GM19351 (cell line): ENCODE measurements around the gene TMEM106A.
"Not testable (repeated sequence)": the region's sequence is repeated elsewhere in the genome, so short reads cannot be mapped to it uniquely, and the experiment has no call there.

Experiments
- ATAC-seq: cut with Tn5 transposase; IDR thresholded peaks from one replicate; pipeline ENCODE4 v1.9.1; 2021; ENCODE audit warnings: mild to moderate bottlenecking, moderate library complexity; ENCODE audit not compliant: unreplicated experiment

Gene TMEM106A

DNA sequence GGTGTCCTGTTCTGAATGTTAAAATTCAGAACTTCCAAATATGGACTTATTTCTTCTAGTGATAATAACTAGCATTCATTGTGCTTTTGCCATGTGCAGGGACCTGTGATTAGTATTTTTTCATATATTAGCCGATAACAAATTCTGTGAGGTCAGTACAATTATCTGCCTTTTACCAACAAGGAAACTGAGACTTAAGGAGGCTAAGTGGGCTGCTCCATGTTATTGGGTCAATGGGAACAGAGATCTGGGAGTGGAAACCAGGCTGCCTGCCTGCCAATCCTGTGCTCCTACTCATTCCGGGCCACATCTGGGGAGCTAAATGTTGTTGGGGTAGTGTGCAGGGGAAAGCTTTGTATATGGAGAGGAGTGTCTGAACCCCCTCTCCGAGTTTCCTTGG, 3.7 kb downstream of the TMEM106A start:
- no peak for ATAC-seq

DNA sequence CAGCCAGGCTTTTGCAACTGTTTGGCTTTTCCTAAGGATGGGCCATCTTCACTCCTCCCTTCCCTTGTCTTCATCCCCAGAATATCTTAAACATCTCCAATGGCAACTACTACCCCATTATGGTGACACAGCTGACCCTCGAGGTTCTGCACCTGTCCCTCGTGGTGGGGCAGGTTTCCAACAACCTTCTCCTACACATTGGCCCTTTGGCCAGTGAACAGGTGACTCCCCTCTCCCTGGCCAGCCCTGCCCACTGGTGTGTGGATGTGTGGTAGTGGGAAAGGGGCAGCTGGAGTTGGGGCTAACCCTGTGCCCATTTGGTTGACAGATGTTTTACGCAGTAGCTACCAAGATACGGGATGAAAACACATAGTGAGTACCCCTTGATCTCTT, 4.7 kb downstream of the TMEM106A start:
- ATAC-seq, result no peak

DNA sequence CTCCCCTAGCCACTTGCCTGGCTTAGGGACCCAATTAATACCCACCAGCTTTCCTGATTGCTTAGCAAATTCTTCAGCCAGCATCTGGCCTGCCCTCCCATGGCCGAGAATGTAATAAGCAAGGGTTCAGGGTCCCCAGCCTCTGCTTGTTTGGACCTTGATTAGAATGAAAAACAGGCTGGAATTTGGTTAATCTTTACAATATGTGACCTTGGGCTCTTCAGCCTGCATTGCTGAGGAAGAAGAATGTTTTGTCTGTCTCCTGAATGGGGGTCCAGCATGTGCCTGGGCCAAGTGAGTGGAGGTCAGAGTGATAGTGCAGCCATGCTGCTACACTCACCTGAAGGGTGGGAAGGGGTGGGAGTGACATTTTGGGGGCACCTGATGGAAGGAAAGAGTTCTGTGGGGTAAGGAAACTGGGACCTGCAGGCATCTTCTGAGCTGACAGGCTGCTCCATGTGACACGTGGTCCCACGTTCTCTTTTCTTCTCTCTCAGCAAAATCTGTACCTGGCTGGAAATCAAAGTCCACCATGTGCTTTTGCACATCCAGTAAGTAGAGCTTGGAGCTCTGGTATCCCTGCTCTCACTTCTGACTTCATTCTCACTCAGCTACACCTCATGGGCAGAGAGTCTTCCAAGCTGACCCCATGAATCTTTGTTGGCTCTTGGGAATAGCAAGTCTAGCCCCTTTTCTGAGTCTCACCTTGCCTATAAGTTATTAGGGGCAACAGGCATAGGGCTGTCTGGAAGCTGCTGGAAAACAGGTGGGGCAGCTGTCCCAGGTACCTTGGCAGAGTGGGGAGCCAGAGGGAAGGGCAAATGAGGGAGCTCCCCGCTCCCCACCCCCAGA, 5.3 kb downstream of the TMEM106A start:
- ATAC-seq, result no peak

DNA sequence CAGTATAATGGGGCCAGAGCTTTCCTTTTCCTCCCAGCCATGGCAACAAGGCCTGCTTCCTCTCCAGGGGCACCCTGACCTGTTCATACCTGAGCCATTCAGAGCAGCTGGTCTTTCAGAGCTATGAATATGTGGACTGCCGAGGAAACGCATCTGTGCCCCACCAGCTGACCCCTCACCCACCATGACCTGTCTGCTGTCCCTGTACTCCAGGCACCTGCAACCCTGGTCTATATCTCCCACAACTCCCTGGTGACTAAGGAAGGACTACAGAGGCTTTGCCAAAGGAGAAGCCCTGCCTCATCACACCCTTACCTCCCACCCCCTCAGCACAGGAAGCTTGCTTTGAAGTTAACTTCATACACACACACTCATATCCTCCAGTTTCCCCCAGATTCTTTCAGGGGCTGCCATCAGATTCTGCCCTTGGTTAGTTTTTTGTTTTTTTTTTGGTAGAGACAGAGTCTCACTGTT, 6.0 kb downstream of the TMEM106A start:
- no peak for ATAC-seq

DNA sequence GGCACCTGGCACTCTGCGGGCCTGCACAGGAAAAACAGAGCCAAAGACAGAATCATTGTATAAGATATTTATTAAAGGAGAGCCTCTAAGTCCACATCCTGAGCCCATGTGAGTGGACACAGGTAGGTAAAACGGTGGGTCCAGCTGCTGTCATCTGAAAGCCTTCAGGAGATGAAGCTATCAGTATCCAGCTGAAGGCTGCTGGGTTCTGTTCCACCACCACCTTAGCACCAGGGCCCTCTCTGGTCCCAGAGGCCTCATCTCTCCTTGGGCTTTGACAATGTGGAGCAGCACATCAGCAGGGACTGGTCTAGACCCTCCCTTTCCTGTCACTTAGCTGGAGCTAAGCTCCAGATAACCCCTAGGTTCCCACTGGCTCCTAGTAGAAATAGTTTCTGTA, 7.3 kb downstream of the TMEM106A start:
- no peak for ATAC-seq

DNA sequence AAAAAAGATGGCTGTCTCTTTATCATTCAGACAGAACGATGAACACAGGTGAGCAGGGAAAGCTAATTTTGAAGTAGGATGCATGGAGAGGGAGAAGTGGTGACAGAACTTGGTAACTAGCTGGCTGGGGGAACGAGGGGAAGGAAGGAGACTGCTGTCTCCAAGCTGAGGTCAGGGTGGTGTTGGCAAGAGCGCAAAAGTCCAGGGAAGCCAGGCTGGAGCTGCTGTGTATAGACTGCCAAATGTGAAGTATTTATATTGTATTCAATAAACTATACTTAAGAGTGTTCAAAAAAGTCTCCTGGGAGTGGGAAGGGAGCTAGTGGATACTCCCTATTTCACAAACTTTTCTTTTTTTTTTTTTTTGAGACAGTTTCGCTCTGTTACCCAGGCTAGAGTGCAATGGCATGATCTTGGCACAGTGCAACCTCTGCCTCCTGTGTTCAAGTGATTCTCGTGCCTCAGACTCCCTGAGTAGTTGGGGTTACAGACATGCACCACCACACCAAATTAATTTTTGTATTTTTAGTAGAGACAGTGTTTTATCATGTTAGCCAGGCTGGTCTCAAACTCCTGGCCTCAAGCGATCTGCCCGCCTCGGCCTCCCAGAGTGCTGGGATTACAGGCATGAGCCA, 8.2 kb downstream of the TMEM106A start:
- no peak for ATAC-seq

DNA sequence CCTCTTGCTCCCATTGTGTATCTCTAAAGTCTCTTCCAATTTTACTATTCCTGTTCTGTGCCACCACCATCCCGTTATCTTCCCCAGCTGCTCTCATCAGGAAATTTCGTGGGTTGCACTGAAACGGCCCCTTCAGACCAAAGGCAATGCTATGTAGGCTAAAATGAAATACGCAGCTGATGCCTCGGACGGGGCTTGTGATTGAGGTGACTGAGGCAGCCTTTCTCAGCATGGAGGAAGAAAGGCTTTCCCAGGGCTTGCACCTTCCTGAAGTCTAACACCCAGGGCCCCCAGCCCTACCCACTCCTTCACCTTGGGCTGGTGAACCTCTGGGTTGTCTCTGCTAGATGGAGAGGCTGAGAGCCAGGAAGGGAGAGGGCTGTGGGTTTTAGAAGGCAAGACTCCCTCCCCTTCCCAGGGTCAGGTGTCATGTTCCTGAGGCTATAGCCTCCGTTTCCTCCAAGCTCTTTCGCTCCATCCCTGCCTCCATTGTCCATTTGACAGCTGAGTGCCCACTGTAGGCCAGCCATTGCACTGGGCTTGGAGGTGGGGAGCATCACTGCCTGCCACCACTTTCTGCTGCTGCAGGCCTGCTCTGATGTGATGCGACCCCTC, 8.9 kb downstream of the TMEM106A start:
- ATAC-seq, result no peak

DNA sequence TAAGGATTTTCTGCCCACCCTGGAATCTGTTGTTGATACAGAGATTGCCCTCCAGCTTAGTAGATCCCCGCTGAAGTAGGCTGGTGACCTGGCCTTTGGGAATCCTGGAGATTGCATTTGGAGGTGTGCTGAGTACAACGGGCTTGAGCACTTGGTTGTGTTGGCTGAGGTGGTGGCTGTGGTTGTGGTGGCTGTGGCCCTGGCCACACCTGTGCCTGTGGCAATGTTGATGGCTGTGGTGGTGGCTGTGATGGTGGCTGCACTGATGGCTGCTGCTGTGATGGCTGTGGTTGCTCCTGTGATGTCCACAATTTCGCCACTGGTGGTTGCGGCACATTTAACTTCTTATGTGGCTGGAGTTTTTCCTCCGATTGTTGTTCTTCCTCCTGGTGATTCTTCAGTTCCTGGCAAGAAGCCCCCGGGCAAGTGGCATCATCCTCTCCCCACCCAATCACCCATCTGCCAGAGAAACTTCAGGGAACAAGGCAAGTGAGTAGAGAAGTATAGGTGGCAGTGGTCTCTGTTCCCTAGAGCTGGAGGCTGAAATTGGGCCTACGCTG, 12.6 kb downstream of the TMEM106A start:
- ATAC-seq, result no peak

DNA sequence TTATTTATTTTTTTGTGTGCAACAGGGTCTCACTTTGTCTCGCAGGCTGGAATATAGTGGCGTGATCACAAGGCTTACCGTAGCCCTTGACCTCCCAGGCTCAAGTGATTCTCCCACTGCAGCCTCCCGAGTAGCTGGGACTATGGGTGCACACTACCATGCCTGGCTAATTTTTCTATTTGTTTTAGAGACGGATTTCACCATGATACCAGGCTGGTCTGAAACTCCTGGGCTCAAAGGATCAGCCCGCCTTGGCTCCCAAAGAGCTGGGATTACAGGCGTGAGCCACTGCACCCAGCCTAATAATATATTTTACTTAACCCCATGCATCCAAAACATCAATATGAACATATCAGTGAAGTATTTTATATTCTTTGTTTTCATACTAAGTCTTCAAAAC, 14.7 kb downstream of the TMEM106A start:
- no peak for ATAC-seq

DNA sequence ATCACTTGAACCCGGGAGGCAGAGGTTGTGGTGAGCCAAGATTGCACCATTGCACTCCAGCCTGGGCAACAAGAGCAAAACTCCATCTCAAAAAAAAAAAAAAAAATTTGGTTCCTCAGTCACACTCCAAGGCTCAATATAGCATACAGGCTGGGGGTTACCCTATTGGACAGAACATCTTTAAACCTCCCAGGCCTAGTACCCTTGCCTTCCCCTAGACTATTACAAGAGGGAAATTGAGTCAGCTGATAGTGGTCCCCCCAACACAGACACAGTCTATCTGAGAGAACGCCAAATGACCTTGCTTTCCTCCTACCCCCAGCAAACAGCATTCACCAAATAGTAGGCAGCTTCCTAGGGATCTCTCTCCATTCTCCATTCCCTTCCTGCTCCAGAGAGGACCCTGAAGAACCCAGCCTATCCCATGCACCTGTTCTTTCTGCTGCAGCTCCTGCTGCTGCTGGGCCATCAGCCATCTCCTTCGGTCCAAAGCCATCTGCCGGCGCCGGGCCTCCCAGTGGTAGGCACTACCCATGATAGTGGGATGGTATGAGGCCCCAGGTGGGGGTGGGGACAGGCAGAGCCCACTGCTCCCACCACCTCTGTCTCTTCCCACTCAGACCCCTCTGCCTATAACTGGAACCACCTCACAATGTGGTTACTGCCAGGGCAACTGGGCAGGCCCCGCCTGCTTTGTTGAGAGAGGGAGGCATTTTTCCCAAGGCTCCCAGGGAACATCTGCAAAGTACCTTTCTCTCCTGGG, 16.5 kb downstream of the TMEM106A start, which contains the start of gene CCDC200:
CCDC200 (minus strand) TSS at position 604 of the 763 bp plus-strand sequence; CDS start at position 535, 69 bp downstream.
- ATAC-seq, result not testable (repeated sequence)

DNA sequence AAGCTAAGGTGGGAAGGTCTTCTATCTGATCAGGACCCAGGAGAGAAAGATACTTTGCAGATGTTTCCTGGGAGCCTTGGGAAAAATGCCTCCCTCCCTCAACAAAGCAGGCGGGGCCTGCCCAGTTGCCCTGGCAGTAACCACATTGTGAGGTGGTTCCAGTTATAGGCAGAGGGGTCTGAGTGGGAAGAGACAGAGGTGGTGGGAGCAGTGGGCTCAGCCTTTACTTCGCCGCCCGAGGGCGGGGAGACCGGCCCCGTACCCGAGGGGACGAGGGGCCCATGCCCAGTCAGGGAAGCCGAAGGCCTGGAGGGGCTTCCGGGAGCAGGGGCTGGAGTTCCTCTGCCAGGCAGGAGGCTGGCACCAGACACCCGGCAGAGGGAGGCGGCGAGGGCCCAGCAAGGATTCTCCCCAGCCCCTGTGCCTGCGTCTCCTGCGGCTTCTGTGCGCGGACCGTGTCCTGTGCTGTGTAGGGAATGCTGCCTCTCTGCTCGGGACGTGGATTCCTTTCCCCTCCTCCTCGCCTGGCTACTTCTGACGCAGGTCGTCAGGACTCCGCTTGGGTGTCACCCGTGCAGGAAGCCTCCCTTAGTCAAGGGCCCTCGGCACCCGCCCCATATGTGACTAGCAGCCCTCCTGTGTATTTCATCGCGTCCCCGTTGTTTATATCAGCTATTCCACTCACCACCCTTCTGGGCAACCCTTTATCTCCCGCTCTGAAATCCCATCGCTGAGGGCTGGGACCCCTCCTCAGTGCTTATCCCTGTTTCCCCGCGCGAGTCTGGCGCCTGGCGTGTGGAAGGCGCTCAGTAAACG, 19.7 kb downstream of the TMEM106A start:
- ATAC-seq, result not testable (repeated sequence)

DNA sequence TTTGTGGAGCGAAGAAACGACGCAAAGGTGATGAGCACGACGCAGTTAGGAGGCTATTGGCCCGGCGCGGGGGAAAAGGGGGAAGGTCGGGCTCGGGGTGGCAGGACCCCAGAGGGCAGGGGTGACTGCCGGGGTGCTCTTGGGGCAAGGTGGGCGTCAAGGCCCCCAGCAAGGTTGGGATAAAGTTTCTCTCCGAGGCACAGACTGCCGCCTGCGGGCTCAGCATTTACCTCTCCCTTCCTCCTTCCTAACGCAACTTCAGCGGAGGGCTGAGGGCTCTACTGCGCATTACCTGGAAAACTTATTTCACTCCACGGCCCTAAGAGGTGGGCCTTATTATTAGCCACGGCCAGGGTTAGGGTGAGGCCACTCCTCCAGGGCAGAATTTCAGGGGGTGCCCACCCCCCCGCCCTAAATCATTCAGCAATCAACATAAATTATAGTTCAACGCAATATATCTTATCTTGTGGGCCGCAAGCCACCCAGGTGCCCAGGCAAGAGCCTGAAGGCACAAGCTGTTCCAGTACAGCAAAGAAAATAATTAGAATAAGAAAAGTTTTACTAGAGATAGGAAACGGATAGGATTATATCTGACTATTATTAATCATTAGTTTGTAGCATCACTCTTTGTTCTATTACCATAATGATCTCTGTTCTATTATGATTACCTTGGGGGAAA, 20.5 kb downstream of the TMEM106A start:
- not testable (repeated sequence) for ATAC-seq

DNA sequence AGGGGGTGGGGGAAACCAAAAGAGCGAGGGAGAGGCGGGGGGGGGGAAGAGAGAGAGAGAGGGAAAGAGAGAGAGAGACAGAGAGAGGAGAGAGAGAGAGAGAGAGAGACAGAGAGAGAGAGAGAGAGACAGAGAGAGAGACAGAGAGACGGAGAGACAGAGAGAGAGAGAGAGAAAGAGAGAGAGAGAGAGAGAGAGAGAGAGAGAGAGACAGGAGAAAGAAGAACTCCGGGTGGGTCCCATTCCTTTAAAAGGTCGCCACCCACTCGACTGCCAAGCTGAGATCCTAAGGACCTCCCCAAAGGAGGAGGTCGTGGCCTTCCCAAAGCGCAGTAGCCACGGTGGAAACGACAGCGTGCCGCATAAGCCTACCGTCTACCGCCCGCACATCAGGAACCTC, 21.6 kb downstream of the TMEM106A start:
- not testable (repeated sequence) for ATAC-seq

DNA sequence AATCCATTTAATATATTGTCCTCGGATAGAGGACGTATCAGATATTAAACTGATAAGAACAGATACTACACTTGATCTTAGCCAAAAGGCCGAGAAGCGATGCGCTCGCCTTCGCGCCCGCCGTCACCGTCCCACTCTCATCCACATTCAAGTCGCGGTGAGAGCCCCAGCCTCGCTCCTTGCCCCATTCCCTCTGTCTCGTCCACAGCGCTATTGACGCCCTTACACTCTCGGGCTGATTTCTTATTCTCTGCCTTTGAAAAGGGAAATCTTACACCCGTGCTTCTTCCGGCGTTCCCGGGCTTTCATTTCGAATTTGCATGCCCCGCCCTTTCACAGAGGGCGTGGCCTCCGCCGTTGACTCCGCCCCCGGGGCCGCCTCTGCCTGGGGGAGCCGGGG, 22.2 kb downstream of the TMEM106A start, which contains the start of gene RNU2-1:
RNU2-1 (minus strand) TSS at position 101 of the 400 bp plus-strand sequence.
- ATAC-seq, result not testable (repeated sequence)

DNA sequence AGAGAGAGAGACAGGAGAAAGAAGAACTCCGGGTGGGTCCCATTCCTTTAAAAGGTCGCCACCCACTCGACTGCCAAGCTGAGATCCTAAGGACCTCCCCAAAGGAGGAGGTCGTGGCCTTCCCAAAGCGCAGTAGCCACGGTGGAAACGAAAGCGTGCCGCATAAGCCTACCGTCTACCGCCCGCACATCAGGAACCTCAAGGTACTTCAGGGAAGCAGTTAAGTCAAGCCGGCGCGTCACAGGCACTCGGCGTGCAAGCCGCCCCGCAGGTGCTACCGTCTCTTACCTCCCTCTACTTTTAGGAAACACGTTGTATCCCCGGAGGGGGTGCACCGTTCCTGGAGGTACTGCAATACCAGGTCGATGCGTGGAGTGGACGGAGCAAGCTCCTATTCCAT, 27.9 kb downstream of the TMEM106A start:
- ATAC-seq, result not testable (repeated sequence)

DNA sequence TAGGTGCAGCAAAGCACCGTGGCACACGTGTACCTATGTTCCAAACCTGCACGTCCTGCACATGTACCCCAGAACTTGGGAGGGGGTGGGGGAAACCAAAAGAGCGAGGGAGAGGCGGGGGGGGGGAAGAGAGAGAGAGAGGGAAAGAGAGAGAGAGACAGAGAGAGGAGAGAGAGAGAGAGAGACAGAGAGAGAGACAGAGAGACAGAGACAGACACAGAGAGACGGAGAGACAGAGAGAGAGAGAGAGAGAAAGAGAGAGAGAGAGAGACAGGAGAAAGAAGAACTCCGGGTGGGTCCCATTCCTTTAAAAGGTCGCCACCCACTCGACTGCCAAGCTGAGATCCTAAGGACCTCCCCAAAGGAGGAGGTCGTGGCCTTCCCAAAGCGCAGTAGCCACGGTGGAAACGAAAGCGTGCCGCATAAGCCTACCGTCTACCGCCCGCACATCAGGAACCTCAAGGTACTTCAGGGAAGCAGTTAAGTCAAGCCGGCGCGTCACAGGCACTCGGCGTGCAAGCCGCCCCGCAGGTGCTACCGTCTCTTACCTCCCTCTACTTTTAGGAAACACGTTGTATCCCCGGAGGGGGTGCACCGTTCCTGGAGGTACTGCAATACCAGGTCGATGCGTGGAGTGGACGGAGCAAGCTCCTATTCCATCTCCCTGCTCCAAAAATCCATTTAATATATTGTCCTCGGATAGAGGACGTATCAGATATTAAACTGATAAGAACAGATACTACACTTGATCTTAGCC, 29.1 kb downstream of the TMEM106A start:
- ATAC-seq, result not testable (repeated sequence)

DNA sequence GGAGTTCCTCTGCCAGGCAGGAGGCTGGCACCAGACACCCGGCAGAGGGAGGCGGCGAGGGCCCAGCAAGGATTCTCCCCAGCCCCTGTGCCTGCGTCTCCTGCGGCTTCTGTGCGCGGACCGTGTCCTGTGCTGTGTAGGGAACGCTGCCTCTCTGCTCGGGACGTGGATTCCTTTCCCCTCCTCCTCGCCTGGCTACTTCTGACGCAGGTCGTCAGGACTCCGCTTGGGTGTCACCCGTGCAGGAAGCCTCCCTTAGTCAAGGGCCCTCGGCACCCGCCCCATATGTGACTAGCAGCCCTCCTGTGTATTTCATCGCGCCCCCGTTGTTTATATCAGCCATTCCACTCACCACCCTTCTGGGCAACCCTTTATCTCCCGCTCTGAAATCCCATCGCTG, 34.8 kb downstream of the TMEM106A start:
- ATAC-seq, result not testable (repeated sequence)
